ENCODE results near the gene AHCYL2. TPM values are rescaled to one million over a fixed set of nuclear protein-coding genes. Genes with fewer than 3 reads are reported as not detected.

The AHCYL2 gene
- total and polyA plus RNA-seq, 8 donors: 5.1 to 16.8 (median 13.3) TPM

- Histone ChIP-seq H3K4me1 (peaks cover 0 to 5% (median 4%) of the 10 kb centered on the region in 3 donors), H3K36me3 (no peaks in the 10 kb centered on the region), H3K27me3 (peaks cover 0 to 4% (median 0%) of the 10 kb centered on the region in 4 donors), H3K27ac (no peak overlapping the region), H3K9me3 (no peaks in the 10 kb centered on the region), H3K4me3 (peak overlapping the region; percentile 60 to 92 (median 74))
- TF ChIP-seq CTCF (IDR thresholded peaks at IDR 0.05): no peak
- intact Hi-C loops (cut with DNase I): no loop called here
- WGBS, 2 donors: 1 to 3% methylated on average over 44 of the region's 44 CpGs
- no peak for FAIRE-seq
- peak in 5 of 6 donors; percentile 10 to 63 (median 25) for DNase-seq
- ATAC-seq: peak; percentile 7 to 35 (median 23)
Observed at GRCh38 chr7:129434675-129435318, 210.0 kb downstream of the AHCYL2 start.

GRCh38 chr7:129435414-129435829 lies 210.6 kb downstream of the AHCYL2 start:
- H3K9me3 ChIP-seq: no peaks in the 10 kb centered on the region
- H3K36me3 ChIP-seq: no peaks in the 10 kb centered on the region
- ATAC-seq: no peak
- WGBS, 2 donors: 88 to 93% methylated on average over 2 of the region's 2 CpGs
- intact Hi-C loops (cut with DNase I): no loop called here
- no peak overlapping the region for H3K4me3 ChIP-seq
- peaks cover 0 to 5% (median 4%) of the 10 kb centered on the region in 3 donors for H3K4me1 ChIP-seq
- H3K27me3 ChIP-seq: peaks cover 0 to 4% (median 0%) of the 10 kb centered on the region in 4 donors
- no peak for TF ChIP-seq CTCF (IDR thresholded peaks at IDR 0.05)
- no peak for FAIRE-seq
- DNase-seq: no peak
- no peak overlapping the region for H3K27ac ChIP-seq

GRCh38 chr7:129436335-129436923 lies 211.6 kb downstream of the AHCYL2 start:
- ATAC-seq (no peak), DNase-seq (no peak), FAIRE-seq (no peak)
- intact Hi-C loops (cut with DNase I): no loop called here
- 55 to 62% methylated on average over 5 of the region's 5 CpGs for whole genome bisulfite sequencing, 2 donors
- Histone ChIP-seq H3K4me3 (no peak overlapping the region), H3K4me1 (peaks cover 0 to 5% (median 4%) of the 10 kb centered on the region in 3 donors), H3K27me3 (peaks cover 0 to 4% (median 0%) of the 10 kb centered on the region in 4 donors), H3K36me3 (no peaks in the 10 kb centered on the region), H3K27ac (no peak overlapping the region), H3K9me3 (no peaks in the 10 kb centered on the region)
- TF ChIP-seq CTCF (IDR thresholded peaks at IDR 0.05): no peak

- ATAC-seq (no peak), FAIRE-seq (no peak), DNase-seq (no peak)
- WGBS, 2 donors: 90 to 94% methylated on average over 5 of the region's 5 CpGs
- Histone ChIP-seq H3K27me3 (peaks cover 0 to 4% (median 0%) of the 10 kb centered on the region in 4 donors), H3K9me3 (no peaks in the 10 kb centered on the region), H3K4me3 (no peak overlapping the region), H3K36me3 (no peaks in the 10 kb centered on the region), H3K4me1 (peaks cover 0 to 5% (median 4%) of the 10 kb centered on the region in 3 donors), H3K27ac (no peak overlapping the region)
- intact Hi-C loops (cut with DNase I): no loop called here
- no peak for TF ChIP-seq CTCF (IDR thresholded peaks at IDR 0.05)
Observed at GRCh38 chr7:129437190-129437589, 212.4 kb downstream of the AHCYL2 start.
